Stomach (tissue), 4 donors: ENCODE results near the gene KMT5B.

Experiments
- CTCF ChIP-seq, 7 experiments: fragments of 450-650 bp in 4 of 7; fragments of 200-600 bp in 3 of 7; sonication (generic) in 3 of 7; IDR thresholded peaks; one replicate each; pipeline ENCODE4 v1.5.1; 2016 to 2019; ENCODE audit warnings: antibody characterized with exemption in 7 of 7, control low read depth in 2 of 7, mild to moderate bottlenecking in 1 of 7
- EP300 ChIP-seq: sonication (generic); formaldehyde crosslinking; IDR thresholded peaks from one replicate; pipeline ENCODE4 v1.6.1; 2017; ENCODE audit warnings: antibody characterized with exemption
- POLR2A ChIP-seq, 4 donors: fragments of 450-650 bp; IDR thresholded peaks; one replicate each; pipeline ENCODE4 v1.6.1; 2016; ENCODE audit warnings: antibody characterized with exemption in 4 of 4, control low read depth in 2 of 4, mild to moderate bottlenecking in 1 of 4, moderate library complexity in 1 of 4
- POLR2AphosphoS5 ChIP-seq, 3 donors: sonication (generic); formaldehyde crosslinking; IDR thresholded peaks; one replicate each; pipeline ENCODE4 v1.6.1; 2016; ENCODE audit warnings: antibody characterized with exemption in 3 of 3

- TF ChIP-seq POLR2A (IDR thresholded peaks at IDR 0.05) (no peak), POLR2AphosphoS5 (IDR thresholded peaks at IDR 0.05) (no peak), CTCF (IDR thresholded peaks at IDR 0.05) (no peak), EP300 (no peak)
These were observed 44.4 kb downstream of the KMT5B start for GRCh38 chr11:68168694-68169093.
